ENCODE results near the gene GMPPB. TPM values are rescaled to one million over a fixed set of nuclear protein-coding genes. Genes with fewer than 3 reads are reported as not detected.

GMPPB gene
- total and polyA plus RNA-seq, 11 donors, result 7.6 to 53.7 (median 13.7) TPM

DNA sequence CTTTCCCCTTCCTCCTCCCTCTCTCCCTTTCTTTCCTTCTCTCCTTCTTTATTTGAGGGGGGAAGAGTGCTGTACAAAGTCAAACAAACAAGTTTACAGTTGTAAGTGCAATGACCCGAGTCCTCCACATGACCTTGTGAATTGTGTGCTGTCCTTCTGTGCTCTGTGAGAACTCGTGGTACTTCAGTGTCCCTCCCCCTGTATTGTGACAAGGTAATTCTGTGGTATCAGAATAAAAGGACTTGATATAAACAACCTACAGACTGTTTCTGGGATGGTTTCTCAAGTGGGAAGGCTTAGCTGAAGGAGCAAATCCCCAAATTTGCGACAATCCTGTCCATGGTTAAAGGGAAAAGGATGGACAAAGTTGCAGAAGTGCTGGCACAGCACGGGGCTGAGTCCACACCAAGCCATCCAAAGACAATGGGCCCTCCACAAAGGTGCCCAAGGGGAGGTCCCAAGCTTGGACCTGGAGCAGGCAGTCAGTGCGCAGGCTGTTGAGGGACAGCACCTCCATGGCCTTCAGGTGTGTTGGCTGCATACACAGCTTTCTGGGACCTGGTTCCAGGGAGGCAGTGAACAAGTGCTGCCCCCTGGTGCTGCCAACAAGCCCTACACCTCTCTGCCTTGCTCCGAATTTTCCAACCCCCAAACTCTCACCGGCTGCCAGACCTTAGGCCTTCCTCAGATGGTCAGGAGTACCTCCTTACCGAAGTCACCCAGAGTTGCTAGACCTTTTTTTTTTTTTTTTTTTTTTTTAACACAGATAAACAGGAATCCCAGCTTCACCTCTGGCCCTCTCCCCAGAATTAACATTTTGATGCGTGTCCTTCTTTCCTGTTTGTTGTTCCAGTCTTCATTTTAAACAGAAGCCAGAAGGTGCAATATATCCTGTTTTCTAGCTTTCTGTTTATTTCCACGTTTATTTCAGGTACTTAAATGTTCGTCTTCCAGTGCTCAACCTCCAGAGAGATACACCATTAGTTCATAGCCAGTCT, 52.2 kb downstream of the GMPPB start:
- Histone ChIP-seq H3K27me3 (no peaks in the 10 kb centered on the region), H3K27ac (no peak overlapping the region), H3K36me3 (peaks cover 0 to 10% (median 8%) of the 10 kb centered on the region in 9 donors), H3K4me1 (peaks cover 0 to 28% (median 14%) of the 10 kb centered on the region in 12 donors), H3K9me3 (no peaks in the 10 kb centered on the region), H3K4me3 (no peak overlapping the region)
- ATAC-seq (peak in 3 of 4 donors; percentile 6 to 18 (median 14)), DNase-seq (peak in 4 of 5 donors; percentile 63 to 70 (median 64))
- 36 to 42% (median 38%) methylated on average over 11 of the region's 11 CpGs for WGBS, 4 donors
- no peak for TF ChIP-seq POLR2A (IDR thresholded peaks at IDR 0.05)
- TF ChIP-seq, protein P1, sequence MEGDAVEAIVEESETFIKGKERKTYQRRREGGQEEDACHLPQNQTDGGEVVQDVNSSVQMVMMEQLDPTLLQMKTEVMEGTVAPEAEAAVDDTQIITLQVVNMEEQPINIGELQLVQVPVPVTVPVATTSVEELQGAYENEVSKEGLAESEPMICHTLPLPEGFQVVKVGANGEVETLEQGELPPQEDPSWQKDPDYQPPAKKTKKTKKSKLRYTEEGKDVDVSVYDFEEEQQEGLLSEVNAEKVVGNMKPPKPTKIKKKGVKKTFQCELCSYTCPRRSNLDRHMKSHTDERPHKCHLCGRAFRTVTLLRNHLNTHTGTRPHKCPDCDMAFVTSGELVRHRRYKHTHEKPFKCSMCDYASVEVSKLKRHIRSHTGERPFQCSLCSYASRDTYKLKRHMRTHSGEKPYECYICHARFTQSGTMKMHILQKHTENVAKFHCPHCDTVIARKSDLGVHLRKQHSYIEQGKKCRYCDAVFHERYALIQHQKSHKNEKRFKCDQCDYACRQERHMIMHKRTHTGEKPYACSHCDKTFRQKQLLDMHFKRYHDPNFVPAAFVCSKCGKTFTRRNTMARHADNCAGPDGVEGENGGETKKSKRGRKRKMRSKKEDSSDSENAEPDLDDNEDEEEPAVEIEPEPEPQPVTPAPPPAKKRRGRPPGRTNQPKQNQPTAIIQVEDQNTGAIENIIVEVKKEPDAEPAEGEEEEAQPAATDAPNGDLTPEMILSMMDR (IDR thresholded peaks at IDR 0.05), result peak; percentile 72 to 87 (median 76)
- intact Hi-C loops (cut with DNase I), result loop anchor here (1.0 to 10.0 kb wide), 4 partner anchors 132 to 537 kb away; partner anchors contain the start of genes DAG1 (in 1 of the 10) and LAMB2 (in 1 of the 10)

- Histone ChIP-seq H3K4me1 (peaks cover 0 to 31% (median 14%) of the 10 kb centered on the region in 12 donors), H3K27me3 (no peaks in the 10 kb centered on the region), H3K36me3 (peaks cover 0 to 3% (median 2%) of the 10 kb centered on the region in 9 donors), H3K27ac (no peak overlapping the region), H3K9me3 (no peaks in the 10 kb centered on the region), H3K4me3 (no peak overlapping the region)
- ATAC-seq (no peak), DNase-seq (no peak)
- intact Hi-C loops (cut with DNase I), result loop anchor here in 9 of 10 donors (1.0 to 10.0 kb wide), 4 partner anchors 132 to 536 kb away; partner anchors contain the start of genes DAG1 (in 1 of the 9) and LAMB2 (in 1 of the 9)
- 56 to 76% (median 70%) methylated on average over 6 of the region's 6 CpGs for WGBS, 4 donors
- no peak for TF ChIP-seq POLR2A (IDR thresholded peaks at IDR 0.05)
- TF ChIP-seq, protein P1 (IDR thresholded peaks at IDR 0.05), result no peak
Observed at GRCh38 chr3:49670940-49671290, 52.8 kb downstream of the GMPPB start.

Other genes with a start within 250 kb of the GMPPB start
- gene BSN, start 169.5 kb downstream of the GMPPB start, total RNA-seq, result 1 to 10 TPM in 5 of 9 donors, under 1 TPM in 4; 0.12 to 1.6 (median 1.0) TPM
- gene BSN, start 169.5 kb downstream of the GMPPB start, polyA plus RNA-seq, result under 1 TPM; 0.19 to 0.42 TPM
- gene APEH, start 49.6 kb downstream of the GMPPB start, total RNA-seq, result 100 to 1,000 TPM in 6 of 9 donors, 10 to 100 TPM in 3; 74.6 to 136 (median 105) TPM
- gene APEH, start 49.6 kb downstream of the GMPPB start, polyA plus RNA-seq, result 10 to 100 TPM; 18.3 to 84.9 TPM
- gene MST1, start 34.5 kb downstream of the GMPPB start, total RNA-seq, result 10 to 100 TPM in 1 of 9 donors, 1 to 10 TPM in 8; 1.8 to 29.4 (median 3.2) TPM
- gene MST1, start 34.5 kb downstream of the GMPPB start, polyA plus RNA-seq, result 1 to 10 TPM; 2.0 to 4.4 TPM
- 10 to 100 TPM; 44.6 to 61.4 (median 49.5) TPM for gene RNF123, start 34.4 kb downstream of the GMPPB start, total RNA-seq
- 10 to 100 TPM; 27.7 to 28.5 TPM for gene RNF123, start 34.4 kb downstream of the GMPPB start, polyA plus RNA-seq
- 1 to 10 TPM in 1 of 9 donors, under 1 TPM in 2, not detected in 6; 0.14 to 1.4 (median 0.40) TPM for gene AMIGO3, start 4.3 kb downstream of the GMPPB start, total RNA-seq
- gene AMIGO3, start 4.3 kb downstream of the GMPPB start, polyA plus RNA-seq, result under 1 TPM; 0.69 to 0.76 TPM
- gene IP6K1, start 62.6 kb upstream of the GMPPB start, total RNA-seq, result 10 to 100 TPM; 12.6 to 36.6 (median 20.4) TPM
- gene IP6K1, start 62.6 kb upstream of the GMPPB start, polyA plus RNA-seq, result 10 to 100 TPM in 1 of 2 donors, 1 to 10 TPM in 1; 8.9 to 29.3 TPM
- gene CDHR4, start 75.9 kb upstream of the GMPPB start, total RNA-seq, result not detected
- gene CDHR4, start 75.9 kb upstream of the GMPPB start, polyA plus RNA-seq, result not detected
- gene INKA1, start 79.3 kb upstream of the GMPPB start, total RNA-seq, result 1 to 10 TPM; 1.1 to 5.0 (median 3.3) TPM
- 1 to 10 TPM; 3.0 to 4.2 TPM for gene INKA1, start 79.3 kb upstream of the GMPPB start, polyA plus RNA-seq
- 10 to 100 TPM; 13.7 to 72.1 (median 22.1) TPM for gene UBA7, start 90.0 kb upstream of the GMPPB start, total RNA-seq
- 10 to 100 TPM in 1 of 2 donors, 1 to 10 TPM in 1; 8.5 to 22.8 TPM for gene UBA7, start 90.0 kb upstream of the GMPPB start, polyA plus RNA-seq
- 1 to 10 TPM in 3 of 9 donors, under 1 TPM in 5, not detected in 1; 0.37 to 6.3 (median 0.99) TPM for gene TRAIP, start 132.6 kb upstream of the GMPPB start, total RNA-seq
- 1 to 10 TPM in 1 of 2 donors, under 1 TPM in 1; 0.72 to 1.3 TPM for gene TRAIP, start 132.6 kb upstream of the GMPPB start, polyA plus RNA-seq
- gene CAMKV, start 146.0 kb upstream of the GMPPB start, total RNA-seq, result not detected
- not detected for gene CAMKV, start 146.0 kb upstream of the GMPPB start, polyA plus RNA-seq
- 1 to 10 TPM in 8 of 9 donors, under 1 TPM in 1; 0.79 to 8.9 (median 1.8) TPM for gene MST1R, start 179.9 kb upstream of the GMPPB start, total RNA-seq
- gene MST1R, start 179.9 kb upstream of the GMPPB start, polyA plus RNA-seq, result 1 to 10 TPM; 1.0 to 2.5 TPM
- 10 to 100 TPM in 2 of 9 donors, 1 to 10 TPM in 7; 4.8 to 13.0 (median 7.7) TPM for gene MON1A, start 205.9 kb upstream of the GMPPB start, total RNA-seq
- 10 to 100 TPM in 1 of 2 donors, 1 to 10 TPM in 1; 5.2 to 16.3 TPM for gene MON1A, start 205.9 kb upstream of the GMPPB start, polyA plus RNA-seq
- 10 to 100 TPM; 21.1 to 41.4 (median 32.6) TPM for gene RBM6, start 216.2 kb upstream of the GMPPB start, total RNA-seq
- 10 to 100 TPM; 27.6 to 75.1 TPM for gene RBM6, start 216.2 kb upstream of the GMPPB start, polyA plus RNA-seq

Data from heart left ventricle (tissue), 16 donors.